ENCODE results near the gene COL23A1. TPM values are rescaled to one million over a fixed set of nuclear protein-coding genes. Genes with fewer than 3 reads are reported as not detected.
"Not testable (repeated sequence)": the region's sequence is repeated elsewhere in the genome, so short reads cannot be mapped to it uniquely, and the experiment has no call there.

The COL23A1 gene
- total RNA-seq, 1 donor from 2014 or later = 0.32 TPM

DNA sequence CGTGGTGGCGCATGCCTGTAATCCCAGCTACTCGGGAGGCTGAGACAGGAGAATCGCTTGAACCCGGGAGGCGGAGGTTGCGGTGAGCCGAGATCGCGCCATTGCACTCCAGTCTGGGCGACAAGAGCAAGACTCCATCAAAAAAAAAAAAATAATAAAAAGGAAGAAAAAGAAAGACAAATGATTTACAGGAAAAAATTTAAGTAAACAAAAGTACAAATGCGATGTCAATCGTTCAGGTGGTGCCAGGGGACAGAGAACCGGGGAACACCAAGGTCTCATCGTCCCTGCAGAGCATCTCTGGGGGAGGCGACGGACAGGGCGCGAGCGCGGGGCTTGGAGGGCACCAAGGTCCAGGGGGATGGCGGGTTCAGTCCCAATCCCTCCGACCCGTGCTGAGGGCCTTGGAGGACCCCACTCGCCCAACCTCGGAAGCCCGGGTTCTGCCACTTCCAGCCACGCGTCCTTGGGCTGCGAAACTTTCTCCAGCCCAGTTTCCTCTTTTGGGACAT, 386.5 kb downstream of the COL23A1 start:
- ATAC-seq = no peak

- ATAC-seq = no peak
These were observed 387.7 kb downstream of the COL23A1 start for GRCh38 chr5:178202541-178202940.

DNA sequence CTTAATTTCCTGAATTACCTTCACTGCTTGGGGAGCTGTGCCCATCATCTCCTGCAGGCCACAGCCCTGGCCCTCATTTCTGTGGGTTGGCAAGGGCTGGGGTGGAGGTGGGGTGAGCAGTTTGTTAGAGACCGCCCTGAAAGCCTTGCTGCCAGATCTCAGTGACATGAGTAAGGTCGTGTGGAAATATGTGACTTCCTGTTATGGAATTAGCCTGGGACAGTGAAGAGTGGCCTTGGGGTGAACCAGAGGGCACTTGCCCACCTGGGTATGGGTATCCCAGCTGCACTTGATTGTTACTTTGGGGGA, 388.3 kb downstream of the COL23A1 start:
- no peak for ATAC-seq

DNA sequence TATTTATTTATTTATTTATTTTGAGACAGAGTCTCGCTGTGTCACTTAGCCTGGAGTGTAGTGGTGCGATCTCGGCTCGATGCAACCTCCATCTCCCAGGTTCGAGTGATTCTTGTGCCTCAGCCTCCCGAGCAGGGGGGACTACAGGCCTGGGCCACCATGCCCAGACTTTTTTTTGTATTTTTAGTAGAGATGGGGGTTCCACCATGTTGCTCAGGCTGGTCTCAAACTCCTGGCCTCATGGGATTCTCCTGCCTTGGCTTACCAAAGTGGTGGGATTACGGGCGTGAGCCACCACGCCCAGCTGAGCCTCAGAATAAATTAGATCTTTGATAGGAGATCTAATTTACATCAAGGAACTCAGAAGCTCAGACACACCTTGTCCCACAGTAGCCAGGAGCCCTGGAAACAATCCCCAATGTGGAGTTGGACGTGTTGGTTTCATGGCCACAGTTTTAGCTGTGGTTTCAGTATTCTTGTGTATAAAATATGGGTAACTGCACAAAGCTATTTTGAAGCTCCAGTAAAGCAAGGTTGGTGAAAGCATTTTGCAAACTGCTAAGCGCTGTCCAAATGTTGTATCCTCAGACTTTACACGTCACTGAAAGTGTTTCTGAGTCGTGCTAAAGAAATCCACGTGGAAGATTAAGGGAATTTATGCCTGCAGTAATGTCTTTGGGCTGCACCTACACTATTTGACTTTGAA, 388.8 kb downstream of the COL23A1 start:
- ATAC-seq = no peak

DNA sequence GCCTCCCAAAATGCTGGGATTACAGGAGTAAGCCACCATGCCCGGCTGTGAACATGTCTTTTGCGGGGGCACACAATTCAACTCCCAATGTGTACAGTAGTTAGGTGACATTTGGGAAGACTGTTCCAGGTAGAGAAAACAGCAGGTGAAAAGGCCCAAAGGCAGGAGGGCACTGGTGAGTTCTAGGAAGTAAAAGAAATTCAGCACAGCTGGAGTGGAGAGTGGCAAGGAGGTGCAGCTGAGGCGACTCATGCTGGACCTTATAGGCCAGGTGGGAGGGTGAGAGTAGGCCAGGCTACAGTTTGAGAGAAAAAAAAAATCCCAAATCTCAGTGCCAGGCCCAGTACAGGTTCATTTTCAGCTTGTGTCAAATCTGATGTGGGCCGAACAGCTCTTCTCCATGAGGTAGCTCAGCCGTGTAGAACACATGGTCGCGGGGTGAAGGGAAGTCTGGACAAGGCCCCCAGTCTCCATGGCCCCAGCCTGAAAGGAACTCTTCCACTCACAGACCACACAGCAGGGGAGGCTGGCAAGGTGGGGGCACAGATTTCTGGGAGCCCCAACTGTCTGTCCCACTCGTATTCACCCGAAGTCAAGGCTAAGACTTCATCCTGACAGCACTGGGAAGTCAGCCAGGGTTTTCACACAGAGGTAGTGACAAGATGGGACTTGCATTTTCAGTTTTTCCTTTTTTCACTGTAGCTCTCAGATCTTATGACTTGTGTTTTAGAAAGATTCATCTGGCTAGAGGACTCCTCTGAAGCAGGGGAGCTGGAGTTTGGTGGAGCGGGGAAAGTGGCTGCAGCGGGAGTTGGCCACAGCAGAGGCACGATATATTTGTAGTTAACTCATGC, 390.4 kb downstream of the COL23A1 start:
- ATAC-seq = peak; percentile 7

- no peak for ATAC-seq
These were observed 391.5 kb downstream of the COL23A1 start for GRCh38 chr5:178198706-178199105.

- not testable (repeated sequence) for ATAC-seq
These were observed 392.0 kb downstream of the COL23A1 start for GRCh38 chr5:178198151-178198550.

GRCh38 chr5:178196986-178197385, 393.2 kb downstream of the COL23A1 start:
- no peak for ATAC-seq

- no peak for ATAC-seq
These were observed 393.8 kb downstream of the COL23A1 start for GRCh38 chr5:178196281-178196812.

DNA sequence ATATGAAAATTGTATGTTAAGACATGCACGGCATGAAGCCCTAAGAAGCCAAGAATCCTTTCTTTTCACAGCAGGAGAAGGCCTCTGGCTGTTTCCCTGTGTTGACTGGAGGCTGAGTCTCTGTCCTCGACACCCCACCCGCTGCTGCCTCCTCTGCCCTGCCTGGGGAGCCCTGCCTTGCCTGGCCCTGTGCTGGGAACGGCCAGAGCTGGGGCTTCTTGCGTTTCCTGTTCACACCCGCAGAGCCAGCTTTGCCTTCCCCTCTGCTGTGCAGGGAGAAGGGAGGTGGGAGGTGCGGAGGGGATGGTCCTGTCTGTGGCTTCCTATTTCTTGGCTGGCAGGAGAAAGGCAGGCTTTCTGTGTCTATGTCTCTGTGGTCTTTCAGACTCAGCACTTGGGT, 396.2 kb downstream of the COL23A1 start:
- ATAC-seq = peak; percentile 45

GRCh38 chr5:178193251-178193809, 396.9 kb downstream of the COL23A1 start:
- ATAC-seq = no peak

DNA sequence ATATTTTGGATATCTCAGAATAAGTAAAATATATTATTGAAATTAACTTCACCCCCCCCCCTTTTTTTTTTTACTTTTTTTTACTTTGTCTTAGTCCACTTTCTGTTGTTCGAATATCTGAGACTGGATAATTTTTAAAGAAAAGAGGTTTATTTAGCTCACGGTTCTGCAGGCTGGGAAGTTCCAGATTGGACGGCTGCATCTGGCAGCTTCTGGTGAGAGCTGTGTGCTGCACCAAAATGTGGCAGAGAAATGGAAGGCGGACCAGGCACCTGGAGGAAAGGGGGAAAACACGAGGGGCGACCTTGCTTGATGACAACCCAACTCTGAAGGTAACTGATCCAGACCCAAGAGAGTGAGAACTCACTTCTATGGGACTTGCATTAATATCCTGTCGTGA, 397.4 kb downstream of the COL23A1 start:
- no peak for ATAC-seq

- ATAC-seq = peak; percentile 89
These were observed 397.9 kb downstream of the COL23A1 start for GRCh38 chr5:178192244-178192643.

- no peak for ATAC-seq
These were observed 398.5 kb downstream of the COL23A1 start for GRCh38 chr5:178191661-178192060.

GRCh38 chr5:178189433-178189832, 400.8 kb downstream of the COL23A1 start:
- ATAC-seq = no peak

Other genes with a start within 250 kb of the COL23A1 start
- 10.4 TPM for gene CLK4, start 36.7 kb upstream of the COL23A1 start, total RNA-seq
- gene ZNF354A, start 140.3 kb upstream of the COL23A1 start, total RNA-seq = 5.6 TPM